GM21717 (cell line): ENCODE data around the gene IQCB1.
"Not testable (repeated sequence)": the region's sequence is repeated elsewhere in the genome, so short reads cannot be mapped to it uniquely, and the experiment has no call there.

Experiments used
- ATAC-seq: cut with Tn5 transposase; IDR thresholded peaks from one replicate; pipeline ENCODE4 v1.9.1; 2021; ENCODE audit warnings: mild to moderate bottlenecking, moderate library complexity; ENCODE audit not compliant: unreplicated experiment

Gene IQCB1

GRCh38 chr3:121817753-121818152 is 17.1 kb downstream of the IQCB1 start:
- no peak for ATAC-seq

GRCh38 chr3:121809249-121809648 is 25.6 kb downstream of the IQCB1 start:
- ATAC-seq: peak; percentile 93

- no peak for ATAC-seq
Measured at GRCh38 chr3:121803771-121804320, 31.0 kb downstream of the IQCB1 start.

- no peak for ATAC-seq
Measured at GRCh38 chr3:121800906-121801305, 34.0 kb downstream of the IQCB1 start.

DNA sequence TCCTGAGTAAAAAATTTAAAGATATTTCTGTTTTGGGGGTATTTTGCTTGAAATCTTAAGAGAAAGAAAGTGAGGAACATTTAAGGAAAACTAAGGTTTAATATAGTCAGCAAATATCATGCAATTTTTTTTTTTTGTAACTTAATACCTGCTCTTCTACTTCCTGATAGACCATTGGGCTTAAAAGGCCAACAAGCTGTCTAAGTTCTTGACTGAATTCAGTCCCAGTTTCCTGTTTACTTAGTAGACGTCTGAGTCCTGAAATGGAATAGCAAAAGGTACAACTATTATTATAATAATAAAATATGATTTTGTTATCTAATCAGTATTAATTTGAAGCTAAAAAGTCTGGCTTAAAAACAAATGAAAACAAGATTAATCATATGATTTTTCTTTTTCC is 37.9 kb downstream of the IQCB1 start:
- no peak for ATAC-seq

- peak; percentile 45 for ATAC-seq
Measured at GRCh38 chr3:121794264-121794983, 40.4 kb downstream of the IQCB1 start.

- ATAC-seq: no peak
Measured at GRCh38 chr3:121793078-121793477, 41.8 kb downstream of the IQCB1 start.

DNA sequence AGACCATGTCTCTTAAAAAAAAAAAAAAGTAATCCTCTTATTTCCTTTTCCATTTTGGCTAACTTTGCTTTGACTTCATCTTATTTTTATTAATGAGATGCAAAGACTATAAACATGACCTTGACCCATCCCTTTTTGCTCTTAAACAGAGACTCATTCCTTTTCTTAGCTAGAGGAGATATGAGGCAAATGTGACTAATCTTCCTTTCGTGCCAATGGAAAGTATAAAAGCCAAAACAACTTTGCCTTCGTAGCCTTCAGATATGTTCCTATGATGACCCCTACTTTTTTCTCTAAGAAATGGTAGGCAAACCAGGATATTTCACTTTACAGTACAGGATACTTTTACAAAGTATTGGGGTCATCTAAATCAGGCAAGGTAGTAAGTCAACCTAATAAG is 48.4 kb downstream of the IQCB1 start:
- no peak for ATAC-seq

- not testable (repeated sequence) for ATAC-seq
Measured at GRCh38 chr3:121782784-121783183, 52.1 kb downstream of the IQCB1 start.

- no peak for ATAC-seq
Measured at GRCh38 chr3:121781611-121782010, 53.2 kb downstream of the IQCB1 start.

GRCh38 chr3:121775095-121775494 is 59.8 kb downstream of the IQCB1 start:
- not testable (repeated sequence) for ATAC-seq

GRCh38 chr3:121769246-121769645 is 65.6 kb downstream of the IQCB1 start:
- no peak for ATAC-seq

DNA sequence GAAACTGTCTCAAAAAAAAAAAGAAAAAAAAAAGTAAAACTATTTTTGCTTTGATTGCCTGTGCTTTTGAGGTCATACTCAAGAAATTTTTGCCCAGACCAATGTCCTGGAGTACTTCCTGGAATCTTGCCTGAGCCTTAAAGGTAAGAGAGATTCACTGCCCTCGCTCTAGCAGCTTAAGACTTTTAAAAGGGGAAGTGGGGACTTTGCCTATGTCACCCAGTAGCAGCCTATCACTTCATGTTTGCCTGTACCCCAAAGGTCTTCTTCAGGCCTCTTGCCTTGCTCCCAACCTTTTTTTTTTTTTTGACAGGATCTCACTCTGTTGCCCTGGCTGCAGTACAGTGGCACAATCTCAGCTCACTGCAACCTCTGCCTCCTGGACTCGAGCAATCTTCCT is 66.4 kb downstream of the IQCB1 start:
- ATAC-seq: no peak

DNA sequence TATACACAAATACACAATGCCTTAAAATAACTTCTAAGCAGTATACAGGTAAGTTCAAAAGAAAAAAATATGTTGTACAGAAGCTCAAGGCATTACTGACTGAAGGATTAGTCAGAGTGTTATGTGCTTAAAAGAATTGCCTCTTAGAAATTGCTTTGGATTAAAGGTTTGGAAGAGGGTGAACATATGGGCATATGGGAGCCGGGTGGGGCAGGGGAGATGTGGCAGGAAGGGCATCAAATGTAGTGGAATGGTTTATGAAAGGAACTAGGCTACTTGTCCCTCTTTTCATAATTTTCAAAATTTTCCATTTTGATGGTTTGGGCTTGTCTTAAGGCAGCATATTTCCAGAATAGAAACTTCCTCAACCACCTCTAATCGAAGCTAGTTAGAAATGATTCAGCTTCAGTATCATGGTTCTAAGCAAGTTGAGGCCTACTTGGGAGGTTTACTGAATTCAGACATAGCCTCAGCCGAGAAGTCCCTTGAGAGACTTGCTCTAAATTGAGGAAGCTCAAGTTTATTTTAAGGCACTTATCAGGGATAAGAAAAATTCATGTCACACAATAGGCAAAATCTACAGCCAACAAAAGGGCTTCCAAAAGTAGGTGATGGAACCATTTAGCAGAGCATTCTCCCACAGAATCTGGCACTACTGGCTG is 75.2 kb downstream of the IQCB1 start:
- ATAC-seq: no peak

DNA sequence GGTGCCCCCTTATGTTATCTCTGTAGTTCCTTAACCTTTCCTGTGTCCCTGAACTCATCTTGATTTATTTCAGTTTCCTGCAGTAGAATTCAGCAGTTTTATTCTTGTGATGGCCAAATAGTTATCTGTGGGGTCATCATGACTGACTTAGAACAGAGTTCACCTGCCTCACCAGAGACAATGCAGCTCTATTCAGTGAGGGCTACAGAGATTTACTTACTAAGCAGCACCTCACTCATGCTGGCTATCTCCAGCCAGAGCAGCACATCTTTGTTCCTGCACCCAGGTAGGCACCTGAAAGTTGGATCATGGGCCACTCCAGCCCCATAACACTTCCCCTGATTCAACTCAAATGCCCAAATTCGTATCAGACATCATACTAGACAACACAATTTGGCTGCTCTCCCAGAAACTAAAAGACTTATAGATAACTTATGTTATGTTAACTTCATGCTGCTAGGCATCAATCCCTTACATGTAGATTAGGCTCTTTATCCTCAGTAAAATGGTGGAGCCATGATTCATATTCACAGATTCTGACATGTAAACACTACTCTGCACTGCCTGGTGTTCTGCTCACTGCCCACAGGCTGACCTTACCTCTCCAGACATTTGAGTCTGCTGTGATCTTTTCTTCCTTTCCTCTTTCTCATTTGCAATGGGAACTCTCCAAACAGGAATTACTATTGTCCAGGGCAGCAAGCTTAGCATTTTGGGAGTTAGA is 76.0 kb downstream of the IQCB1 start:
- no peak for ATAC-seq

DNA sequence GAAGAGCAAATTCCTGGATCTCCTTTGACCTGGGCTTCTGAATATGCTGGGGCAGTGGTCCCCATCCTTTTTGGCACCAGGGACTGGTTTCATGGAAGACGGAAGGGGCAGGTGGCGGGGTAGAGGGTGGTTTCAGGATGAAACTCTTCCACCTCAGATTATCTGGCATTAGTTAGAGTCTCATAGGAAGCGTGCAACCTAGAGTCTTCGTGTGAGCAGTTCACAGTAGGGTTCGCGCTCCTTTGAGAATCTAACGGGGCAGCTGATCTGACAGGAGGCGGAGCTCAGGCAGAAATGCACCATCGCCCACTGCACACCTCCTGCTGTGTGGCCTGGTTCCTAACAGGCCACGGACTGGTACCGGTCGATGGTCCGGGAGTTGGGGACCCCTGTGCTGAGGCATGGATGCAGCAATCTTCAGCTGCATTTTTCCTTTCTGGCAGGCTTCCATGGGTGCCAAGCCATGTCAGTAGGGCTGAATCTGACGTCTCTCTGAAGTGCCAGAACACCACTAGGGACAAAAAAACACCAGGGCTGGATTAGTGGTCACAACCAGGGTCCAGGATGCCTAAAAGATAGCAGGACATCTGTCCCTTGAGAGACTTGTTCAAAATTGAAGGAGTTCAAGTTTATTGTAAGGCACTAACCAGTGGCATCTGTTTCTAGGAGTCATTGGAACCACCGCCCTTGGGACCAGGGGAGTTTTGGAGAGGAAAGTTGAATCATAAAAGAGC is 76.9 kb downstream of the IQCB1 start:
- ATAC-seq: no peak

- no peak for ATAC-seq
Measured at GRCh38 chr3:121757087-121757811, 77.6 kb downstream of the IQCB1 start.

DNA sequence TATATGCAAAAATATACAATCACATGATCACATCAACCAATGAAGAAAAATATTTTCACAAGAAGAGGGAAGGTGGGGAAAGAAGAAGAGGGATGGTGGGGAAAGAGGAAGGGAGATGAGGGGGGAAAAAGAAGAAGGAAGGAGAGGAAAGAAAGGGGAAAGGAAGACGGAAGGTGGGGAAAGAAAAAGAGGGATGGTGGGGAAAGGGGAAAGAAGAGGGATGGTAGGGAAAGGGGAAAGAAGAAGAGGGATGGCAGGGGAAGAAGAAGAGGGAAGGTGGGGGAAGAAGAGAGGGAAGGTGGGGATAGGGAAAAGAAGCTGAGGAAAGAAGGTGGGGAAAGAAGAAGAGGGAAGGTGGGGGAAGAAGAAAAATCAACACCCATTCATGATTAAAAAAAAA is 82.1 kb downstream of the IQCB1 start:
- ATAC-seq: no peak

- no peak for ATAC-seq
Measured at GRCh38 chr3:121752261-121752660, 82.6 kb downstream of the IQCB1 start.

- ATAC-seq: no peak
Measured at GRCh38 chr3:121750087-121750415, 84.8 kb downstream of the IQCB1 start.
